NCI-H146 treated with DMSO at 0.1 percent for 48 hours (cell line): ENCODE measurements around the gene NBPF11.
"Not testable (repeated sequence)": the region's sequence is repeated elsewhere in the genome, so short reads cannot be mapped to it uniquely, and the experiment has no call there.

Experiments
- DNase-seq: peaks from one replicate; lab custom pipeline; 2025; ENCODE audit not compliant: unreplicated experiment; lab: John Stamatoyannopoulos, UW

NBPF11 gene

GRCh38 chr1:148060294-148060701 lies 91.8 kb downstream of the NBPF11 start:
- not testable (repeated sequence) for DNase-seq

GRCh38 chr1:148057384-148057783 lies 94.7 kb downstream of the NBPF11 start:
- not testable (repeated sequence) for DNase-seq
